ENCODE data around the gene COX18. TPM values are rescaled to one million over a fixed set of nuclear protein-coding genes. Genes with fewer than 3 reads are reported as not detected.
A peak's percentile ranks its signal among the peaks of the same experiment; 100 is the strongest.

COX18 gene
- total RNA-seq, 2 donors from 2014 or later = 14.1 to 15.0 TPM

- H3K27me3 Mint-ChIP-seq (ENCODE audit: insufficient read depth) = no peaks in the 10 kb centered on the region
- H3K36me3 Mint-ChIP-seq (ENCODE audit: low read depth) = peaks cover 38% of the 10 kb centered on the region
- no peak overlapping the region for H3K27ac Mint-ChIP-seq
- Histone ChIP-seq H3K9ac (ENCODE audit: extremely low read depth, low read length, poor library complexity, severe bottlenecking) (no peak overlapping the region), H3K4me3 (ENCODE audit: low read length) (no peak overlapping the region), H3K27me3 (ENCODE audit: control insufficient read depth, insufficient read depth, low read length, poor library complexity, severe bottlenecking) (no peaks in the 10 kb centered on the region), H3K9me3 (ENCODE audit: control insufficient read depth, low read length) (no peaks in the 10 kb centered on the region), H3K4me1 (ENCODE audit: control insufficient read depth, insufficient read depth, low read length) (no peaks in the 10 kb centered on the region), H3K36me3 (ENCODE audit: control insufficient read depth, insufficient read depth, low read length) (peaks cover 79% of the 10 kb centered on the region), H3K27ac (ENCODE audit: low read depth, low read length) (no peak overlapping the region)
- DNase-seq = no peak
- WGBS, 2 experiments (ENCODE audit: insufficient coverage in 1 of 2, insufficient read length in 1 of 2) = 85 to 98% methylated on average over 4 to 5 of the region's 5 CpGs
- no peak overlapping the region for H3K4me3 Mint-ChIP-seq
- no peaks in the 10 kb centered on the region for H3K9me3 Mint-ChIP-seq
- TF ChIP-seq CTCF (conservative IDR thresholded peaks at IDR 0.05) = no peak
- peaks cover 8% of the 10 kb centered on the region for H3K4me1 Mint-ChIP-seq
Observed at GRCh38 chr4:73104695-73105094, 35.2 kb upstream of the COX18 start.

GRCh38 chr4:73103799-73104503 is 34.4 kb upstream of the COX18 start:
- H3K4me3 Mint-ChIP-seq = no peak overlapping the region
- no peak overlapping the region for H3K27ac ChIP-seq (ENCODE audit: low read depth, low read length)
- peaks cover 76% of the 10 kb centered on the region for H3K36me3 ChIP-seq (ENCODE audit: control insufficient read depth, insufficient read depth, low read length)
- H3K36me3 Mint-ChIP-seq (ENCODE audit: low read depth) = peaks cover 45% of the 10 kb centered on the region
- no peak overlapping the region for H3K4me3 ChIP-seq (ENCODE audit: low read length)
- no peak for TF ChIP-seq CTCF (conservative IDR thresholded peaks at IDR 0.05)
- H3K27ac Mint-ChIP-seq = peak overlapping the region; percentile 36
- no peaks in the 10 kb centered on the region for H3K27me3 ChIP-seq (ENCODE audit: control insufficient read depth, insufficient read depth, low read length, poor library complexity, severe bottlenecking)
- H3K4me1 ChIP-seq (ENCODE audit: control insufficient read depth, insufficient read depth, low read length) = no peaks in the 10 kb centered on the region
- WGBS, 2 experiments (ENCODE audit: insufficient coverage in 1 of 2, insufficient read length in 1 of 2) = 85 to 90% methylated on average over 5 to 8 of the region's 8 CpGs
- H3K9me3 Mint-ChIP-seq = no peaks in the 10 kb centered on the region
- peaks cover 8% of the 10 kb centered on the region for H3K4me1 Mint-ChIP-seq
- H3K27me3 Mint-ChIP-seq (ENCODE audit: insufficient read depth) = no peaks in the 10 kb centered on the region
- H3K9ac ChIP-seq (ENCODE audit: extremely low read depth, low read length, poor library complexity, severe bottlenecking) = no peak overlapping the region
- no peak for DNase-seq
- no peaks in the 10 kb centered on the region for H3K9me3 ChIP-seq (ENCODE audit: control insufficient read depth, low read length)

GRCh38 chr4:73099143-73099542 is 29.6 kb upstream of the COX18 start:
- H3K9me3 Mint-ChIP-seq = no peaks in the 10 kb centered on the region
- Histone ChIP-seq H3K27ac (ENCODE audit: low read depth, low read length) (no peak overlapping the region), H3K9ac (ENCODE audit: extremely low read depth, low read length, poor library complexity, severe bottlenecking) (no peak overlapping the region), H3K36me3 (ENCODE audit: control insufficient read depth, insufficient read depth, low read length) (peaks cover 79% of the 10 kb centered on the region), H3K4me3 (ENCODE audit: low read length) (no peak overlapping the region), H3K9me3 (ENCODE audit: control insufficient read depth, low read length) (no peaks in the 10 kb centered on the region), H3K4me1 (ENCODE audit: control insufficient read depth, insufficient read depth, low read length) (no peaks in the 10 kb centered on the region), H3K27me3 (ENCODE audit: control insufficient read depth, insufficient read depth, low read length, poor library complexity, severe bottlenecking) (no peaks in the 10 kb centered on the region)
- H3K4me3 Mint-ChIP-seq = no peak overlapping the region
- 86 to 94% methylated on average over 1 to 7 of the region's 7 CpGs for WGBS, 2 experiments (ENCODE audit: insufficient coverage in 1 of 2, insufficient read length in 1 of 2)
- H3K27ac Mint-ChIP-seq = peak overlapping the region; percentile 21
- TF ChIP-seq CTCF (conservative IDR thresholded peaks at IDR 0.05) = no peak
- DNase-seq = no peak
- peaks cover 61% of the 10 kb centered on the region for H3K36me3 Mint-ChIP-seq (ENCODE audit: low read depth)
- H3K27me3 Mint-ChIP-seq (ENCODE audit: insufficient read depth) = no peaks in the 10 kb centered on the region
- H3K4me1 Mint-ChIP-seq = peaks cover 2% of the 10 kb centered on the region

Measured in endodermal cell (in vitro differentiated cells).